Vagina (tissue), 2 donors: ENCODE results near the gene OR10C1. TPM values are rescaled to one million over a fixed set of nuclear protein-coding genes. Genes with fewer than 3 reads are reported as not detected.

Source experiments
- DNase-seq, 2 donors: peaks; one replicate each; pipeline ENCODE4 v3.0.0-alpha.2; 2017; ENCODE audit errors: extremely low spot score in 2 of 2
- H3K27ac ChIP-seq: fragments of 200-600 bp; sonication (generic); one replicate; pipeline ENCODE4 v1.5.1; 2019
- H3K27me3 ChIP-seq: fragments of 200-600 bp; sonication (generic); one replicate; pipeline ENCODE4 v1.5.1; 2019
- H3K36me3 ChIP-seq, 2 donors: fragments of 200-600 bp; sonication (generic); one replicate each; pipeline ENCODE4 v1.5.1; 2017 to 2019
- H3K4me1 ChIP-seq: fragments of 200-600 bp; sonication (generic); one replicate; pipeline ENCODE4 v1.5.1; 2019
- H3K4me3 ChIP-seq, 2 donors: fragments of 200-600 bp; sonication (generic); 1 replicate in 1 of 2; 2 replicates in 1 of 2; pipeline ENCODE4 v1.5.1; 2016 to 2019
- H3K9me3 ChIP-seq: fragments of 200-600 bp; sonication (generic); one replicate; pipeline ENCODE4 v1.5.1; 2019
- POLR2A ChIP-seq, 2 donors: fragments of 450-650 bp; IDR thresholded peaks; one replicate each; pipeline ENCODE4 v1.6.1; 2017; ENCODE audit warnings: antibody characterized with exemption in 2 of 2, mild to moderate bottlenecking in 2 of 2, moderate library complexity in 2 of 2
- POLR2AphosphoS5 ChIP-seq, 2 donors: sonication (generic); formaldehyde crosslinking; IDR thresholded peaks; one replicate each; pipeline ENCODE4 v1.9.0; 2017; ENCODE audit warnings: antibody characterized with exemption in 2 of 2, mild to moderate bottlenecking in 2 of 2, low read depth in 1 of 2; ENCODE audit not compliant: insufficient read depth in 1 of 2
- intact Hi-C: fragments of 100-400 bp; cut with DNase I; formaldehyde crosslinking; loops from one replicate; pipeline ENCODE4 v1.15.1; 2023
- total RNA-seq: library from RNA; depleted of rRNA; stranded (reverse); fragments of >200 nt; gene quantifications from one replicate; pipeline ENCODE4 v1.2.3, GENCODE V29; 2016
- TF ChIP-seq, protein P1 (sequence below), 3 experiments: fragments of 450-650 bp in 2 of 3; fragments of 200-600 bp in 1 of 3; sonication (generic) in 1 of 3; IDR thresholded peaks; one replicate each; pipeline ENCODE4 v1.5.1; 2017 to 2019; ENCODE audit warnings: antibody characterized with exemption in 3 of 3, mild to moderate bottlenecking in 2 of 3, moderate library complexity in 2 of 3

Gene OR10C1
- total RNA-seq, 1 donor from 2014 or later: not detected

DNA sequence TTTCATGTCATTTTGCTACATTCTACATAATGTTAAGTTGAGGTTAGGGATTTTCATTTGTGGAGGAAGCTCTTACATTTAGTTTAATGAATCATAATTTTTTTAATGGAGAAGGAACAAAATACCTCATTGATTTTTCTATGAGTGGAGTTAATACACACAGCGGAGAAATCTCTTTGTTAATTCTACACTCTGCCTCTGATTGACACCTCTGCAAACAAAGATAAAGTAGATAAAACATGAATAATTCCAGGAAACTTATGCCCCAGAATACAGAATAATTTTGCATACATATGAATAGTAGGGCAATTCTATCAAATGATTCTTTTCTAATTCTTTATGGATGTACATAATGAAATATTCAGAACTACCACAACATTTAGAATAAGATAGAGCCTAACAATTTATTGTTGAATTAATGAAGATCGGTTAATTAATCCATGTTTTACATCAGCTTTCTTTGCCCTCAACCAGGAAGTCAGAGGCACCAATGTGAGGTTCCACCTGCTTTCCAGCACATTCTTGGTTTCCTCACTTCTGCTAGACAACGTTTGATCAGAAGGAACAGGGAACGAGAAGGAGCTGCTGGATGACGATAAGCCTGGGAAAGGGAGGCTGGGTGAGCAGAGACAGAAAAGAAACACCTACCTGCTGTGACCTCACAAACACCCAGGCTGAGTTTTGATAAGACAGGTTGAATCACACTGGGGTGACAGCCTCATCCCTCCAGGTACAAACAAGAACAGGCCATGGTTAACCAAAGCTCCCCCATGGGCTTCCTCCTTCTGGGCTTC, 22.1 kb downstream of the OR10C1 start:
- H3K27ac ChIP-seq: no peak overlapping the region
- H3K9me3 ChIP-seq: no peaks in the 10 kb centered on the region
- H3K4me3 ChIP-seq: no peak overlapping the region
- H3K27me3 ChIP-seq: no peaks in the 10 kb centered on the region
- TF ChIP-seq, protein P1, sequence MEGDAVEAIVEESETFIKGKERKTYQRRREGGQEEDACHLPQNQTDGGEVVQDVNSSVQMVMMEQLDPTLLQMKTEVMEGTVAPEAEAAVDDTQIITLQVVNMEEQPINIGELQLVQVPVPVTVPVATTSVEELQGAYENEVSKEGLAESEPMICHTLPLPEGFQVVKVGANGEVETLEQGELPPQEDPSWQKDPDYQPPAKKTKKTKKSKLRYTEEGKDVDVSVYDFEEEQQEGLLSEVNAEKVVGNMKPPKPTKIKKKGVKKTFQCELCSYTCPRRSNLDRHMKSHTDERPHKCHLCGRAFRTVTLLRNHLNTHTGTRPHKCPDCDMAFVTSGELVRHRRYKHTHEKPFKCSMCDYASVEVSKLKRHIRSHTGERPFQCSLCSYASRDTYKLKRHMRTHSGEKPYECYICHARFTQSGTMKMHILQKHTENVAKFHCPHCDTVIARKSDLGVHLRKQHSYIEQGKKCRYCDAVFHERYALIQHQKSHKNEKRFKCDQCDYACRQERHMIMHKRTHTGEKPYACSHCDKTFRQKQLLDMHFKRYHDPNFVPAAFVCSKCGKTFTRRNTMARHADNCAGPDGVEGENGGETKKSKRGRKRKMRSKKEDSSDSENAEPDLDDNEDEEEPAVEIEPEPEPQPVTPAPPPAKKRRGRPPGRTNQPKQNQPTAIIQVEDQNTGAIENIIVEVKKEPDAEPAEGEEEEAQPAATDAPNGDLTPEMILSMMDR (IDR thresholded peaks at IDR 0.05): no peak
- TF ChIP-seq POLR2A (IDR thresholded peaks at IDR 0.05) (no peak), POLR2AphosphoS5 (IDR thresholded peaks at IDR 0.05; ENCODE audit: insufficient read depth in 1 of 2, low read depth in 1 of 2) (no peak)
- intact Hi-C loops: no loop called here
- H3K4me1 ChIP-seq: no peaks in the 10 kb centered on the region
- DNase-seq: no peak
- H3K36me3 ChIP-seq: no peaks in the 10 kb centered on the region

DNA sequence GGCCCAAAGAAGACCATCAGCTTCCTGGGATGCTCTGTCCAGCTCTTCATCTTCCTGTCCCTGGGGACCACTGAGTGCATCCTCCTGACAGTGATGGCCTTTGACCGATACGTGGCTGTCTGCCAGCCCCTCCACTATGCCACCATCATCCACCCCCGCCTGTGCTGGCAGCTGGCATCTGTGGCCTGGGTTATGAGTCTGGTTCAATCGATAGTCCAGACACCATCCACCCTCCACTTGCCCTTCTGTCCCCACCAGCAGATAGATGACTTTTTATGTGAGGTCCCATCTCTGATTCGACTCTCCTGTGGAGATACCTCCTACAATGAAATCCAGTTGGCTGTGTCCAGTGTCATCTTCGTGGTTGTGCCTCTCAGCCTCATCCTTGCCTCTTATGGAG, 22.9 kb downstream of the OR10C1 start:
- Histone ChIP-seq H3K4me3 (no peak overlapping the region), H3K9me3 (no peaks in the 10 kb centered on the region), H3K27ac (no peak overlapping the region), H3K27me3 (no peaks in the 10 kb centered on the region), H3K36me3 (no peaks in the 10 kb centered on the region), H3K4me1 (no peaks in the 10 kb centered on the region)
- DNase-seq: no peak
- TF ChIP-seq POLR2AphosphoS5 (IDR thresholded peaks at IDR 0.05; ENCODE audit: insufficient read depth in 1 of 2, low read depth in 1 of 2) (no peak), POLR2A (IDR thresholded peaks at IDR 0.05) (no peak)
- intact Hi-C loops: no loop called here

DNA sequence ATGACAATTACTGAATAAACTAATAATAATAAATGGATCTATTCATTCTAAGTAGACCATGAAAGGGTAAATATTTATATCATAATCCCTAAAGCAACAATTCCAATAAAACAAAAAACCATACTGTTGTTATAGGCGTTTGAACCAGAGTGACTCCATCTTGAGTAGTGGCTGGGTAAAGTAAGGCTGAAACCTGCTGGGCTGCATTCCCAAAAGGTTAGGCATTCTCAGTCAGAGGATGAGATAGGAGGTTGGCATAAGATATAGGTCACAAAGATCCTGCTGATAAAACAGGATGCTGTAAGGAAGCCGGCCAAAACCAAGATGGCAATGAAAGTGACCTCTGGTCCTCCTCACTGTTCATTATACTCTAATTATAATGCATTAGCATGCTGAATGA, 26.2 kb downstream of the OR10C1 start:
- intact Hi-C loops: no loop called here
- Histone ChIP-seq H3K27me3 (no peaks in the 10 kb centered on the region), H3K4me1 (no peaks in the 10 kb centered on the region), H3K9me3 (no peaks in the 10 kb centered on the region), H3K27ac (no peak overlapping the region), H3K4me3 (no peak overlapping the region), H3K36me3 (no peaks in the 10 kb centered on the region)
- TF ChIP-seq, protein P1 (IDR thresholded peaks at IDR 0.05): no peak
- TF ChIP-seq POLR2AphosphoS5 (IDR thresholded peaks at IDR 0.05; ENCODE audit: insufficient read depth in 1 of 2, low read depth in 1 of 2) (no peak), POLR2A (IDR thresholded peaks at IDR 0.05) (no peak)
- DNase-seq: no peak

DNA sequence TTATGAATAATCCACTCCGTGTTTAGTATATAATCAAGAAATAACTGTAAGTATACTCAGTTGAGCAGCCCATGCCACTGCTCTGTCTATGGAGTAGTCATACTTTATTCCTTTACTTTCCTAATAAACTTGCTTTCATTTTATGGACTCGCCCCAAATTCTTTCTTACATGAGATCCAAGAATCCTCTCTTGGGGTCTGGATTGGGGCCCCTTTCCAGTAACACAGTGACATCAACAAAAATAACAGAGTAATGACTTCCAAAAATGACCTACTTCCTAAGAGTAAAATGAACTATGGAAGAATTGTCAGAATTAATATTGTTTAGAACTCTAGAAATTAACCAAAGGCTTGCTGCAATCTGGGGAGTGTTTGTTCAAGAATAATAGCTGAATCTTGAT, 26.7 kb downstream of the OR10C1 start:
- intact Hi-C loops: no loop called here
- H3K4me3 ChIP-seq: no peak overlapping the region
- no peak for DNase-seq
- no peaks in the 10 kb centered on the region for H3K9me3 ChIP-seq
- no peaks in the 10 kb centered on the region for H3K4me1 ChIP-seq
- H3K27me3 ChIP-seq: no peaks in the 10 kb centered on the region
- H3K27ac ChIP-seq: no peak overlapping the region
- no peaks in the 10 kb centered on the region for H3K36me3 ChIP-seq
- TF ChIP-seq, protein P1 (IDR thresholded peaks at IDR 0.05): no peak
- TF ChIP-seq POLR2A (IDR thresholded peaks at IDR 0.05) (no peak), POLR2AphosphoS5 (IDR thresholded peaks at IDR 0.05; ENCODE audit: insufficient read depth in 1 of 2, low read depth in 1 of 2) (no peak)

DNA sequence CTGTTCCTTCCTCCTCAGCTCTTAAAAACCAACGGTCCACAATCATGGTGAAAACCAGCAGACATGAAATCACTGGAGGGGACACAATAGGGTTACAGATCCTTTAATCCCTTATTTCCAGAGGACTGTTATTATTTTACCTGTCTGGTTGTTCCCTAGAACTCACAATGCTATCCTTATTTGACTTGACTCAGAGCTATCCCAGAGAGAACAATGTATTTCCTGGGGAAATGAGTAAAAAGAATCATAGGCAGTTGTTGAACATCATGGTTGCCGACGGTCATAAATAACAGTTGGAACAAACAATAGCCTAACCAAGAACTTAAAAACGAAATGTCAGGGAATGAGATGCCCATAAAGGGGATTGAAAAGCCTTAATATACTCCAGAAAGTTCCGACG, 27.1 kb downstream of the OR10C1 start:
- Histone ChIP-seq H3K4me1 (no peaks in the 10 kb centered on the region), H3K27me3 (no peaks in the 10 kb centered on the region), H3K4me3 (no peak overlapping the region), H3K9me3 (no peaks in the 10 kb centered on the region), H3K27ac (no peak overlapping the region), H3K36me3 (no peaks in the 10 kb centered on the region)
- DNase-seq: no peak
- intact Hi-C loops: no loop called here
- TF ChIP-seq, protein P1 (IDR thresholded peaks at IDR 0.05): no peak
- TF ChIP-seq POLR2AphosphoS5 (IDR thresholded peaks at IDR 0.05; ENCODE audit: insufficient read depth in 1 of 2, low read depth in 1 of 2): no peak
- TF ChIP-seq POLR2A (IDR thresholded peaks at IDR 0.05): no peak
